GM20000 (cell line): ENCODE measurements around the gene ERC1.

Experiments used
- DNase-seq: peaks from one replicate; pipeline ENCODE4 v3.0.0; 2012; ENCODE audit warnings: low spot score
- CTCF ChIP-seq: IDR thresholded peaks from 2 replicates; pipeline ENCODE4 v1.5.1; 2012; ENCODE audit warnings: mild to moderate bottlenecking, control low read depth; ENCODE audit errors: extremely low read depth, missing control alignments

ERC1 gene

GRCh38 chr12:1479645-1480044 is 488.6 kb downstream of the ERC1 start:
- no peak for TF ChIP-seq CTCF
- no peak for DNase-seq

GRCh38 chr12:1481326-1481725 is 490.3 kb downstream of the ERC1 start:
- no peak for DNase-seq
- TF ChIP-seq CTCF, result no peak

- no peak for DNase-seq
- TF ChIP-seq CTCF, result no peak
Measured at GRCh38 chr12:1481906-1482305, 490.9 kb downstream of the ERC1 start.

- no peak for DNase-seq
- no peak for TF ChIP-seq CTCF
Measured at GRCh38 chr12:1488908-1489381, 497.9 kb downstream of the ERC1 start.

DNA sequence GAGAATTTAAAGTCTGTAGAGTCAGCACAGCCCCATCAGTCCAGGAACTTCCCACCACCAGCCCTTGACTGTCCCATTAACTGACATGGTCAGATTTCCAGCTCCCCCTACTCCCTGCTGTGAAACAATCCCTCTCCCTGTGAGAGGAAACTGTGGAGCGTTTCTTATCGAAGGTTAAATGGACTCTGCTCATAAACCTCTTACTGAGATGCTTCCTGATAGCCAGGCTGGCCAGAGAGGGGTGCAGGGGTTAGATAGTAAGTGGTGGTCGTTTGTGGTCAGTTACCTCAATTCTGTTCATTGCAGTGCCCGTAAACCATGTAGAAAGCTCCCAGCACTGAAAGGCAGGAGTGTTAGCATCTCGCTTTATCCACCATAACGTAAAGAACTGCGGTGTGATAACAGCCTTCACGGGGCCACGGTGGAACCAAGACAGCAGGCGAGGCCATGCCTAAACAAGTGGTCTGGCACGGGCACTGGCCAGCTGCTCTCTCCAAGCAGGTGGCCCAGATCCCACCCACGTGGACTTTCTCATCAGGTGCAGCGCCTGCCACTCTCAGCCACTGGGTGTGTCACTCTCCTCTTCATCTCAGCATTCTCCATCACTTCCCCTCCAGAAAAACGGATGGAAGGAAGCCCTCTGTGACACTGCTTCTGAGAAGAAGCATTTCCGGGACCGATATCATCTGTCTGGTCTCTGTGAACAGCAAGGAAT is 501.1 kb downstream of the ERC1 start:
- no peak for TF ChIP-seq CTCF
- DNase-seq, result no peak

DNA sequence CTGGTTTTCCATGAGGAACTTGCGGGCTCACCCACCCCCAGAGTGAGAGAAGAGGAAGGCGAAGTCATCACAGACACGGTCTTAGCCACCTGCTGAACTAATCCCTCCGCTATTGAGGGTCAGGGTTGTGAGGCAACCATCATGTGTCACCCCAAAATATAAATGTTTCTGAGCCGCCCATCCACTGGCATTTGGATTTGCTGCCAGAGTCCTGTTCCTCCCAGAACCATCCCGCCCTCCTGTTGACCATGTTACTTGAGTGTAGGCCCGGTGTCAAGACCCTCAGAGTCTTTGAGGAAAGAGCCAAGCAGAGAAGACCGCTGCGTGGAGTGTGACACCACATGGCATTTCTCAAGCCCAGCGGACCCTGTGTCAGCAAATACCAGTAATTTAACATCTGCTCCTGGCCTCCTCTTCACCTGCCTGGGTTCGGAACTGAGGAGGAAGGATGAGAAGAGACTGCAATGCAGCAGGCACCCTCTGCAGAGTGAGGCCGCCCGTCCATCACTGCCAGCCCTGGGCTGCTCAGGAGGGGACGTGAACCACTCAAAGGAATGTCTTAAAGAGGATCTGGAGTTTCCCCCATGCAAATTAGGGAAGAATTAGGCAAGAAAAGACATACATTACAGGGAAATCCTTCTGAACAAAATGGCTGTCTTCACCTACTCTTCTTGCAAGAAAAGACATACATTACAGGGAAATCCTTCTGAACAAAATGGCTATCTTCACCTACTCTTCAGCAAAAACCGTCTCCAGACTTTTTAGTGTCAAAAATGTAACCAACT is 502.9 kb downstream of the ERC1 start:
- no peak for TF ChIP-seq CTCF
- DNase-seq, result no peak

- no peak for DNase-seq
- TF ChIP-seq CTCF, result no peak
Measured at GRCh38 chr12:1494856-1495255, 503.8 kb downstream of the ERC1 start.
